HL-60/S4 (cell line): ENCODE data around the gene PRR16.

ENCODE experiments used
- in situ Hi-C: fragments of 300-500 bp; cut with MboI; formaldehyde crosslinking; loops from 2 replicates; pipeline ENCODE4 v1.14.3; 2022; ENCODE audit warnings: low sequenced_read_pairs

Gene PRR16

GRCh38 chr5:120706877-120707276 lies 242.8 kb downstream of the PRR16 start:
- in situ Hi-C loops: no loop called here

- in situ Hi-C loops: no loop called here
Measured at GRCh38 chr5:120717381-120717780, 253.3 kb downstream of the PRR16 start.

DNA sequence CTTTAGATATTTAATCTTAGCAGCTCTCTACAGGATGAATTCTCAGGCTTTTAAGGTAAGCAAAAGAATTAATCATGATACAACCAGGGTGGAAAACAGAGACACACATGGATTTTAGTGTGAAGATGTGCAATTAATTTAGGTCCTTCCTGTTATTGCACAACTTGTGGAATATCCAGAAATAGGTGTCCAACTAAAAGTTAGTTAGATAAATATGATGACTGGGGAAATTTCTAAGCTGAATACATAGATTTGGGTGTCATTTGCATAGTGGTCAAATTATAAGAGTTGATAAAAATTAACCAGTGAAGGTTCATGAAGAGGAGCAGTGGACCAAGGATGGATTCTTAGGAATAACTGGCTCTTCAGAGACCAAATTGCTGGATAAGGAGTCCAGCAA lies 266.1 kb downstream of the PRR16 start:
- in situ Hi-C loops: no loop called here

DNA sequence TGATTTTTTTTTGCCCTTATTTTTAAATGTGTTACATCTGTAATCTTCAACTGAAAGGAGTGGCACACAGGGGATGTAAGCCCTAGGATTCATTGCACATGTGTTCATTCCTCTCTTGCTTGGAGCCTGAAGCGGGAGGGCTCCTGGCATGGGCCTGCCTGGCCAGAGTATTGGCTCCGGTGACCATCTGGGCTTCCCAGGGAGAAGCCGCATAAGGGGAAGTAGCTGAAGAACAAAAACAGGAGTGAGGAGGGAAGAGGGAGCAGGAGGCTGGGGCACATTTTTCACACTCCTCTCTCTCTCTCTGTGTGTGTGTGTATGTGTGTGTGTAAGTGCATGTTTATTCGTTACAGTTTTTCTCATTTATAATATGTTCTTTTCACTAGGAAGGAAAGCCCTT lies 269.9 kb downstream of the PRR16 start:
- in situ Hi-C loops: no loop called here

DNA sequence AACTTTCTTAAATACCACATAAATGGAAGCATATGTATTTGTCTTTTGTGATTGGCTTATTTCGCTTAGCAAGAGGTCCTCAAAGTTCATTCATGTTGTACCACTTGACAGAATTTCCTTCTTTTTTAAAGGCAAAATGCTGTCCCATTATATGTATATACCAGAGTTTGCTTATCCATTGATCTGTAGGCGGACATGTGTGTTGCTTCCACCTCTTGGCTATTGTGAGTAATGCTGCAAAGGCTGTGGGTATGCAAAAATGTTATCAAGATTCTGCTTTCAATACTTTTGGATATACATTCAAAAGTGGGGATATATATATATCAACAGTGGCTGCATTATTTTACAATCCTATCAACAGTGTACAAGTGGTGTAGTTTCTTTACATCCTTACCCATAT lies 271.0 kb downstream of the PRR16 start:
- in situ Hi-C loops: no loop called here
